Smooth muscle cell (in vitro differentiated cells): ENCODE results near the gene MEIS3. TPM values are rescaled to one million over a fixed set of nuclear protein-coding genes. Genes with fewer than 3 reads are reported as not detected.

Experiments used
- DNase-seq: peaks from one replicate; lab custom pipeline; 2025; ENCODE audit not compliant: unreplicated experiment; lab: John Stamatoyannopoulos, UW
- H2AFZ ChIP-seq: fragments of 200-600 bp; sonication (generic); 2 replicates; pipeline ENCODE4 v1.6.0; 2016; ENCODE audit warnings: antibody characterized with exemption, low read depth, mild to moderate bottlenecking
- H3F3A ChIP-seq: fragments of 200-600 bp; sonication (generic); 2 replicates; pipeline ENCODE4 v1.6.0; 2017; ENCODE audit warnings: antibody characterized with exemption, low read depth
- H3K27ac ChIP-seq: fragments of 200-600 bp; sonication (generic); 2 replicates; pipeline ENCODE4 v1.5.1; 2016; ENCODE audit warnings: low read depth, mild to moderate bottlenecking
- H3K27me3 ChIP-seq: fragments of 200-600 bp; sonication (generic); 2 replicates; pipeline ENCODE4 v1.6.1; 2016; ENCODE audit warnings: low read depth, mild to moderate bottlenecking
- H3K36me3 ChIP-seq: fragments of 200-600 bp; sonication (generic); 2 replicates; pipeline ENCODE4 v1.5.1; 2016; ENCODE audit warnings: low read depth
- H3K4me1 ChIP-seq: fragments of 200-600 bp; sonication (generic); 2 replicates; pipeline ENCODE4 v1.5.1; 2016; ENCODE audit warnings: low read depth
- H3K4me2 ChIP-seq: fragments of 200-600 bp; sonication (generic); 2 replicates; pipeline ENCODE4 v1.6.0; 2016; ENCODE audit warnings: mild to moderate bottlenecking
- H3K4me3 ChIP-seq: fragments of 200-600 bp; sonication (generic); 2 replicates; pipeline ENCODE4 v1.5.1; 2016; ENCODE audit warnings: mild to moderate bottlenecking
- H3K79me2 ChIP-seq: fragments of 200-600 bp; sonication (generic); 2 replicates; pipeline ENCODE4 v1.6.0; 2016; ENCODE audit warnings: low read depth, mild to moderate bottlenecking
- H3K9ac ChIP-seq: fragments of 200-600 bp; sonication (generic); 2 replicates; pipeline ENCODE4 v1.6.0; 2016; ENCODE audit warnings: low read depth
- H3K9me3 ChIP-seq: fragments of 200-600 bp; sonication (generic); replicated peaks from 2 replicates; pipeline ENCODE4 v1.5.1; 2016; ENCODE audit warnings: low read depth
- H4K20me1 ChIP-seq: fragments of 200-600 bp; sonication (generic); 2 replicates; pipeline ENCODE4 v1.6.0; 2016; ENCODE audit warnings: low read depth
- CTCF ChIP-seq: fragments of 200-600 bp; sonication (generic); IDR thresholded peaks from 2 replicates; pipeline ENCODE4 v1.5.1; 2017; ENCODE audit warnings: borderline replicate concordance, mild to moderate bottlenecking, antibody characterized with exemption; ENCODE audit not compliant: insufficient read depth, poor library complexity, severe bottlenecking
- WGBS: methylation state at CpG from one replicate; pipeline ENCODE4 v1.1.7; 2016; ENCODE audit warnings: low lambda C conversion rate; 5-methylcytosine and 5-hydroxymethylcytosine counted together
- polyA plus RNA-seq: library from polyadenylated mRNA; unstranded; fragments of >200 nt; fragmentation: Nextera tagmentation; extraction: Ambion mirVana; gene quantifications from 2 replicates; pipeline ENCODE4 v1.2.1, GENCODE V29; 2016
- total RNA-seq: library from RNA; depleted of rRNA; stranded (reverse); fragments of >200 nt; gene quantifications from 2 replicates; pipeline ENCODE4 v1.2.3, GENCODE V29; 2014

Gene MEIS3
- total and polyA plus RNA-seq, 2 experiments from 2014 or later = 59.0 to 141 TPM

- Histone ChIP-seq H3F3A (no peaks in the 10 kb centered on the region), H3K4me1 (no peaks in the 10 kb centered on the region), H2AFZ (no peak overlapping the region), H3K27me3 (no peaks in the 10 kb centered on the region), H3K36me3 (peaks cover 4% of the 10 kb centered on the region), H3K27ac (no peak overlapping the region), H3K4me2 (no peak overlapping the region), H3K9me3 (no peaks in the 10 kb centered on the region), H3K79me2 (no peaks in the 10 kb centered on the region), H3K4me3 (no peak overlapping the region), H4K20me1 (no peaks in the 10 kb centered on the region), H3K9ac (no peak overlapping the region)
- 100% methylated on average over 6 of the region's 6 CpGs for WGBS
- DNase-seq = no peak
- no peak for TF ChIP-seq CTCF
Measured at GRCh38 chr19:47380559-47380958, 38.8 kb downstream of the MEIS3 start.

- no peak for DNase-seq
- no peaks in the 10 kb centered on the region for H3K79me2 ChIP-seq
- H3K9ac ChIP-seq = no peak overlapping the region
- no peak overlapping the region for H3K4me2 ChIP-seq
- H3K27ac ChIP-seq = no peak overlapping the region
- no peak overlapping the region for H3K4me3 ChIP-seq
- H3K36me3 ChIP-seq = peaks cover 4% of the 10 kb centered on the region
- H2AFZ ChIP-seq = no peak overlapping the region
- H3F3A ChIP-seq = no peaks in the 10 kb centered on the region
- H3K4me1 ChIP-seq = no peaks in the 10 kb centered on the region
- no peaks in the 10 kb centered on the region for H3K27me3 ChIP-seq
- 97% methylated on average over 12 of the region's 23 CpGs for WGBS
- TF ChIP-seq CTCF = no peak
- no peaks in the 10 kb centered on the region for H4K20me1 ChIP-seq
- H3K9me3 ChIP-seq = no peaks in the 10 kb centered on the region
Measured at GRCh38 chr19:47379381-47379938, 39.9 kb downstream of the MEIS3 start.

GRCh38 chr19:47378246-47378645 is 41.1 kb downstream of the MEIS3 start:
- no peaks in the 10 kb centered on the region for H4K20me1 ChIP-seq
- H3K4me3 ChIP-seq = no peak overlapping the region
- no peak overlapping the region for H3K27ac ChIP-seq
- H3F3A ChIP-seq = no peaks in the 10 kb centered on the region
- 95% methylated on average over 11 of the region's 11 CpGs for WGBS
- no peaks in the 10 kb centered on the region for H3K27me3 ChIP-seq
- H3K4me2 ChIP-seq = no peak overlapping the region
- H3K9ac ChIP-seq = no peak overlapping the region
- peaks cover 4% of the 10 kb centered on the region for H3K36me3 ChIP-seq
- no peaks in the 10 kb centered on the region for H3K79me2 ChIP-seq
- no peak for TF ChIP-seq CTCF
- no peak overlapping the region for H2AFZ ChIP-seq
- DNase-seq = no peak
- no peaks in the 10 kb centered on the region for H3K9me3 ChIP-seq
- no peaks in the 10 kb centered on the region for H3K4me1 ChIP-seq

GRCh38 chr19:47377801-47378200 is 41.5 kb downstream of the MEIS3 start:
- no peak overlapping the region for H3K27ac ChIP-seq
- no peak for TF ChIP-seq CTCF
- H3K79me2 ChIP-seq = no peaks in the 10 kb centered on the region
- peaks cover 4% of the 10 kb centered on the region for H3K36me3 ChIP-seq
- no peaks in the 10 kb centered on the region for H3K9me3 ChIP-seq
- WGBS = 91% methylated on average over 12 of the region's 12 CpGs
- H3K4me1 ChIP-seq = no peaks in the 10 kb centered on the region
- no peak overlapping the region for H3K4me3 ChIP-seq
- no peaks in the 10 kb centered on the region for H4K20me1 ChIP-seq
- no peaks in the 10 kb centered on the region for H3K27me3 ChIP-seq
- no peak overlapping the region for H3K9ac ChIP-seq
- no peak for DNase-seq
- no peak overlapping the region for H2AFZ ChIP-seq
- H3F3A ChIP-seq = no peaks in the 10 kb centered on the region
- H3K4me2 ChIP-seq = no peak overlapping the region
